ENCODE results near the gene PMEPA1.

- TF ChIP-seq POLR2AphosphoS5 (IDR thresholded peaks at IDR 0.05; ENCODE audit: low read depth, low read length) (no peak), REST (IDR thresholded peaks at IDR 0.05; ENCODE audit: insufficient read depth in 1 of 2, low read depth in 2 of 2, low read length in 2 of 2) (no peak), TAF1 (IDR thresholded peaks at IDR 0.05; ENCODE audit: borderline replicate concordance, insufficient read depth, low read length) (no peak), SIN3A (IDR thresholded peaks at IDR 0.05; ENCODE audit: borderline replicate concordance, insufficient read depth, low read length) (no peak)
These were observed 91.1 kb downstream of the PMEPA1 start for GRCh38 chr20:57618764-57619050.

Data from PFSK-1 (cell line).